Caki2 (cell line): ENCODE results near the gene CSHL1. TPM values are rescaled to one million over a fixed set of nuclear protein-coding genes. Genes with fewer than 3 reads are reported as not detected.
"Not testable (repeated sequence)": the region's sequence is repeated elsewhere in the genome, so short reads cannot be mapped to it uniquely, and the experiment has no call there.

Source experiments
- DNase-seq: peaks from one replicate; pipeline ENCODE4 v3.0.0-alpha.2; 2015; ENCODE audit warnings: low read depth
- in situ Hi-C: cut with HindIII; loops from 2 replicates; pipeline ENCODE4 v1.10.0; 2016; ENCODE audit warnings: low sequenced_read_pairs, low pct_unique_long_range_greater_than_20kb, mixed read lengths
- total RNA-seq: library from RNA; depleted of rRNA; stranded (reverse); fragments of >200 nt; shearing (Covaris generic); gene quantifications from 2 replicates; pipeline ENCODE4 v1.2.3, GENCODE V29; 2014; ENCODE audit warnings: low replicate concordance

Gene CSHL1
- total RNA-seq, 1 experiment from 2014 or later = not detected

GRCh38 chr17:63903787-63904201 is 7.3 kb downstream of the CSHL1 start:
- in situ Hi-C loops, DNase-seq: not testable (repeated sequence)

DNA sequence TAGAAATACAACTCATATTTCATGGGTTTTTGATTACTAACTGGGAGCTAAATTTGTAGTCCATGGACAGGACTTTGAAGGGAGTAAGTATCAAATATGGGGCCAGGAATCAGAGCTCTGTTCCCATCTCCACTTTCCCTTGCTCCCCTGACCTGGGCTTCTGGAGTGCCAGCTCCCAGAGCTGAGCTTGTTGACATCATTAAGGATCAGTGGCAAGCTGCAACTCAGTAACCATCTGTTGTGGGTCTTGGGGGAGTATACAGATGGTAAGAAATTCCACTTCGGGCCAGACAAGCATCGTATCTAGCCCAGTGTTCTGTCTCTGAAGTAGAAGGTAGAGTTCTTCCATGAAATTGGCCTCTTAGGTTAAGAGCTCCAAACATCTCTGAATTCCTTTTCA is 9.1 kb downstream of the CSHL1 start:
- in situ Hi-C loops, DNase-seq: not testable (repeated sequence)

- in situ Hi-C loops, DNase-seq: not testable (repeated sequence)
Measured at GRCh38 chr17:63898899-63899798, 11.9 kb downstream of the CSHL1 start.

DNA sequence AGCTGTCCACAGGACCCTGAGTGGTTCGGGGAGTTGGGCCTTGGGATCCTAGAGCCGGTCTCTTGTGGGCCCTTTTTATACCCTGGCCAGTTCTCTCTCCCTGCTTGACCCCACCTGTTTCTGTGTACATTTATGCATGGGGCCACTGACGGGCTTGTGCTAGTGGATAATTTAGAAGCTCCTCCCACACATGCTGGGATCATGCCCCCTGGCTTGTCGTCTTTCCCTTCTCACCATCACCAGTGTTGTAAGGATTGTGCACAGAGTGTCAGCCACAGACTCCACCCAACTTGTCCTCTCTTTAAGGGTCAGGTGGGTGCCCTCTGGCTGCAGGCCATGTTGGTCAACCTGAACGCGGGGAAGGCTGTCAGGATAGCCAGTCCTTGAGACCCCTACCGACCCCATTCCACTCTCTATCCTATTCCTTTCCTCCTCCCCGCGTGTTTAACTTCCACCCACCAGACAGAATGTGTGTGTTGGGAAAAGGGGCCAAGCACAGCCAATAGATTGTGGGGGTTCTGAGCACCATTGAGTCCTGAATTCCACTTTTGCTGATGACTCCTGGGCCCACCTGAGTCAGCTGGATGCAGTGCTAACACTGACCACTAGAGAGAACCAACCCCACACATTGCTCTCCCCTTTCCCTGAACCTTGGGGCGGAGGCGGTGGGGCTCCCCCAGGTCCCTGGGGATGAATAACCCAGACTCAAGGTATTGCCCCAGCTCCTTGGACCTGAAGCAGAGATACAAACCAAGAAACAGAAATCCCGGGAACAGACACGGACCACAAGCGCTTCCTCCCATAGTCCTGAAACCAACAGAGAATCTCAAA is 14.3 kb downstream of the CSHL1 start, which contains the start of gene CSH1:
TSS of gene CSH1 (minus strand) at position 51 of the 831 bp plus-strand sequence. CDS start 63 bp downstream, outside the sequence.
- in situ Hi-C loops, DNase-seq: not testable (repeated sequence)

- in situ Hi-C loops = not testable (repeated sequence)
Measured at GRCh38 chr17:63894821-63895220, 16.2 kb downstream of the CSHL1 start.

DNA sequence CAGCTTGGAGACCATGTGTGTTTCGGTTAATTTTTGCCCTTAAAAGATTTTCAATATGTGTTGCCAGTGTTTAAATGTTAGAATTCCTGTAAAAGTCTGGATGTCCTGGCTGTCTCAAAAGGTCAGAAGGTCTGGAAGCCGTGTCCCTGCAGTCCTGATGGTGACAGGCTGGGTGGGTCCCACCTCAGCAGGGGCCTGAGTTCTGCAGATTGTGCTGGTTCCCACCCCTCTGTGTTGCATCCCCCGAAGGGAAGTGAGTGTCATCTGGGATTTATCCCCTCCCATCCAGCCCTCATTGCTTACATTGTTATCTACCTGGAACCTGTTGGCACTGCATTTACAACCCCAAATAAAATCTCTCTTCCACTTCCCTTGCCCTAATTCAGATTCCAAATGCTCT is 17.0 kb downstream of the CSHL1 start:
- in situ Hi-C loops, DNase-seq: not testable (repeated sequence)

More at GRCh38 chr17:63894821-63895220, 16.2 kb downstream of the CSHL1 start:
- not testable (repeated sequence) for DNase-seq

DNA sequence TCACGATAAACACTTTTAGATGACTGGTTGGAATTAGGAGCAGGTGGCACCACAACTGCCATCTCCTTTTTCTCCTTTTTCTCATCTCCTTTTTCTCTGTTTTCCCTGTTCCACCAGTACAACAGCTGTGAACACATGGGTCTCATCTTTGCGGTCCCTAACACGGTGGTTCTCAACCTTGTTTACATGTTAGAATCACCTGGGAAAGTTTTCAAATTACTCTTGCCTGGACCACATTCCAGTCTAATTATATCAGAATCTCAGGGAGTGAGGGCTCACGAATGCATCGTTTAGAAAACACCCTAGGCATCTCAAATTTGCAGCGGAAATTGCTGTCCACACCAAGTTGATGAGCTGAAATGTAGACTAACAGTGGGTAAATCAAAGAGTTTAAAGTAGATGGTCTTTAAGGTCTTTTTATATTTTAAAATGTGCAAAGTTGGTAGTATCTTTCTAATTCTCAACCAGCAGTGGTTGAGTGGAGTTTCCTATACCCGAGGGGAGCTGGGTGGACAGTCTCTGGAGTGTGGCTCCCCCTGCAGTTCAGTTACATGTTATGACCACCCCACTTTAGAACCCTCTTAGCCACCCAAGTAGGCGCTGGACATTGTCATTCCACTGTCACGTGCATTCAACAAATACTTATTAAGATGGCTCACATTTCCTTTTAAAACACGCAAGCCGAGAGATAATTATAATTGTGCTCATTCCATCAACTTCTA is 18.6 kb downstream of the CSHL1 start:
- in situ Hi-C loops, DNase-seq: not testable (repeated sequence)

- in situ Hi-C loops = not testable (repeated sequence)
- DNase-seq = peak; percentile 10
Measured at GRCh38 chr17:63889026-63889848, 21.8 kb downstream of the CSHL1 start.

- in situ Hi-C loops, DNase-seq: not testable (repeated sequence)
Measured at GRCh38 chr17:63885119-63885518, 25.9 kb downstream of the CSHL1 start.

GRCh38 chr17:63882626-63883126 is 28.4 kb downstream of the CSHL1 start:
- DNase-seq, in situ Hi-C loops: not testable (repeated sequence)

GRCh38 chr17:63881935-63882601 is 29.0 kb downstream of the CSHL1 start, which contains the start of gene GH2:
GH2 (minus strand) TSS chr17:63881944; CDS start chr17:63881801, 143 bp downstream.
- in situ Hi-C loops = no loop called here
- DNase-seq = peak; percentile 40

DNA sequence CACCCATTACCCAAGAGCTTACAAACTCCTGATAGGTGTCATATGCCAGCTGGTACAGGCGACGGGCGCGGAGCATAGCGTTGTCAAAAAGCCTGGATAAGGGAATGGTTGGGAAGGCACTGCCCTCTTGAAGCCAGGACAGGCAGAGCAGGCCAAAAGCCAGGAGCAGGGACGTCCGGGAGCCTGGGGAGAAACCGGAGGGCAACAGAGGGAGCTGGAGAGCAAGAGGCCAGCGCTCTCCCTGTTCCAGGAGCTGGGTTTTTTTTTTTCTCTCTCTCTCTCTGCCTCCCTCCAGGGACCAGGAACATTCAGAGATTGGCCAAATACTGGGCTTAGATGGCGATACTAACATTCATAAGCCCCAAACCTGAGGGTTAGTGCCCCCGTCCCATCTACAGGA is 29.7 kb downstream of the CSHL1 start:
- DNase-seq, in situ Hi-C loops: not testable (repeated sequence)

GRCh38 chr17:63880706-63881105 is 30.4 kb downstream of the CSHL1 start:
- DNase-seq = no peak

GRCh38 chr17:63878413-63878812 is 32.6 kb downstream of the CSHL1 start:
- in situ Hi-C loops, DNase-seq: not testable (repeated sequence)

More at GRCh38 chr17:63880706-63881105, 30.4 kb downstream of the CSHL1 start:
- in situ Hi-C loops = no loop called here

DNA sequence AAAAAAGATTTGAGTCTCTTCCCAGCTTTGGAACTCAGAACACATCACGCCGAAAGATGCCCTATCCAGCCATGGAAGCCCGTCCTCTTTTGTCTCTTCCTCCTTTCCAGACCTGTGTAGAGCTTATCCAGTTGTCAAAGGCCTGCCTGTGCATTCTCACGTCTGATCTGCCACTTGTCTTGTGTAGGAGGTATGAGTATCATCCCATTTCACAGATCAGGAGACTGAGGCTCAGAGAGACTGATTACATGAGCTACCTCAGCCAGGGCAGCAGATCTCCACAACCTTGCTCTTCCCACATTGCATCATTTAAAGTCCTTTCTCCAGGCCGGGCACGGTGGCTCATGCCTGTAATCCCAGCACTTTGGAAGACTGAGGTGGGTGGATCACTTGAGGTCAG is 36.4 kb downstream of the CSHL1 start:
- DNase-seq, in situ Hi-C loops: not testable (repeated sequence)

GRCh38 chr17:63874061-63874626 is 36.9 kb downstream of the CSHL1 start:
- in situ Hi-C loops, DNase-seq: not testable (repeated sequence)
